Ovary (tissue), 9 donors: ENCODE results near the gene KNOP1. TPM values are rescaled to one million over a fixed set of nuclear protein-coding genes. Genes with fewer than 3 reads are reported as not detected.
"Not testable (repeated sequence)": the region's sequence is repeated elsewhere in the genome, so short reads cannot be mapped to it uniquely, and the experiment has no call there.

Source experiments
- DNase-seq, 5 donors: peaks; one replicate each; pipeline ENCODE4 v3.0.0-alpha.2; 2019 to 2020
- H3K27ac ChIP-seq, 2 donors: fragments of 200-600 bp; one replicate each; pipeline versions ENCODE4 v1.5.1 to v1.8.0; 2019 to 2022
- H3K27me3 ChIP-seq: fragments of 200-600 bp; one replicate; pipeline ENCODE4 v1.8.0; 2022
- H3K36me3 ChIP-seq: fragments of 200-600 bp; sonication (generic); one replicate; pipeline ENCODE4 v1.5.1; 2019
- H3K4me1 ChIP-seq: one replicate; pipeline ENCODE4 v1.8.1; 2013; ENCODE audit warnings: mild to moderate bottlenecking, moderate library complexity; ENCODE audit not compliant: insufficient read depth
- H3K4me3 ChIP-seq: fragments of 200-600 bp; sonication (generic); one replicate; pipeline ENCODE4 v1.5.1; 2017
- H3K9me3 ChIP-seq, 2 donors: fragments of 200-600 bp in 1 of 2; sonication (generic) in 1 of 2; one replicate each; pipeline versions ENCODE4 v1.5.1 to v1.8.1; 2013 to 2019; ENCODE audit warnings: mild to moderate bottlenecking in 1 of 2, moderate library complexity in 1 of 2
- EP300 ChIP-seq: sonication (generic); formaldehyde crosslinking; IDR thresholded peaks from one replicate; pipeline ENCODE4 v1.6.1; 2017; ENCODE audit warnings: antibody characterized with exemption
- POLR2A ChIP-seq: fragments of 450-650 bp; IDR thresholded peaks from one replicate; pipeline ENCODE4 v1.6.1; 2017; ENCODE audit warnings: antibody characterized with exemption, mild to moderate bottlenecking, moderate library complexity
- WGBS, 3 donors: extraction: QIAGEN DNeasy Blood & Tissue Kit in 1 of 3; methylation state at CpG; one replicate each; pipeline versions ENCODE4 v1.1.5 to v1.1.7; 2013 to 2017; 5-methylcytosine and 5-hydroxymethylcytosine counted together
- intact Hi-C, 4 donors: fragments of 100-400 bp; cut with DNase I; formaldehyde crosslinking; loops; one replicate each; pipeline versions ENCODE4 v1.11.0 to v1.15.1; 2022 to 2023
- polyA plus RNA-seq, 2 donors: library from polyadenylated mRNA; stranded (reverse); fragments of 200-250 nt in 1 of 2; fragments of 350-450 nt in 1 of 2; fragmentation: Illumina TruSeq in 1 of 2; extraction: RNeasy Lipid Tissue Mini Kit (QIAGEN cat#74804) in 1 of 2; gene quantifications; one replicate each; pipeline ENCODE4 v1.2.3, GENCODE V29; 2013 to 2014
- total RNA-seq, 7 donors: library from RNA; depleted of rRNA in 2 of 7; stranded (reverse); fragments of >200 nt in 2 of 7; fragmentation: NEBNext Ultra II Directional in 3 of 7; extraction: Animal tissue kit (Norgen Biotek cat#: 25700) in 3 of 7; gene quantifications; one replicate each; pipeline versions ENCODE4 v1.1.0 to v1.2.4, GENCODE V29; 2016 to 2023
- TF ChIP-seq, protein P1 (sequence below), 3 donors: fragments of 450-650 bp in 2 of 3; fragments of 200-600 bp in 1 of 3; IDR thresholded peaks; one replicate each; pipeline versions ENCODE4 v1.5.1 to v1.8.0; 2016 to 2022; ENCODE audit warnings: antibody characterized with exemption in 3 of 3, mild to moderate bottlenecking in 1 of 3
- donor health status: DM: no; HTN: no; CAD: no; lungs with moderate emphysema.
- donor health status: DM: no; HTN: no; CAD: no.
- donor health status: Bipolar disorder and iron deficiency.
- donor health status: DM: yes; HTN: yes; CAD: no.
- donor health status: DM: no; HTN: no; CAD: no.
- donor health status: DM: yes; HTN: yes; CAD: no.

Gene KNOP1
- total and polyA plus RNA-seq, 9 donors, result 6.4 to 29.9 (median 17.0) TPM

DNA sequence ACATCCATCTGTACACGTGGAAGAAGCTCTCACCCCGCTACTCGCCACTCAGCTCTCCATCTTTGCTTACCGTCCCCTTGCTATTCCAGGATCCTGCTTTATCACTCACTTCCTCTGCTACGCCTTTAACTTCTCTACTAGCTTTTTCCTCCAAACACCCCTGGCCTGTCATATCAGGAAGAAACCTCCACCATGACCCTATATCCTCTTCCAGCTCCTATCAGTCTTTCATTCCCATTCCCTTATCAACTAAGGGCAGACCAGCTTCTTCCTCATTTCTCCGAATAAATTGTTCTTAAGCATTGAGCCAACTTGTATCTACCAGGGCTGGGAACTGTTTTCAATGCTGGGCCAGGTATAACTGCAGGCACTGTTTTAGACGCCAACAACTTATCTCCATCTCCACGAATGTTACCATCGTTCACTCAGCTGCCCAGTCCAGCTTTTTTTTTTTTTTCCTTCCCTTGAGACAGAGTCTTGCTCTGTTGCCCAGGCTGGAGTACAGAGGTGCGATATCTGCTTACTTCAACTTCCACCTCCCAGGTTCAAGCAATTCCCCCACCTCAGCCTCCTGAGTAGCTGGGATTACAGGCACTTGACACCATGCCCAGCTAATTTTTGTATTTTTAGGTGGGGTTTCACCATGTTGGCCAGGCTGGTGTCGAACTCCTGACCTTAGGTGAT is 4.4 kb upstream of the KNOP1 start:
- WGBS, 3 donors, result 87 to 90% (median 89%) methylated on average over 11 of the region's 11 CpGs
- H3K27ac ChIP-seq, result no peak overlapping the region

GRCh38 chr16:19718624-19718965 is 568 bp upstream of the KNOP1 start:
- no peaks in the 10 kb centered on the region for H3K27me3 ChIP-seq
- 0 to 1% (median 0%) methylated on average over 21 of the region's 21 CpGs for WGBS, 3 donors
- TF ChIP-seq EP300 (no peak), POLR2A (no peak)
- TF ChIP-seq, protein P1, sequence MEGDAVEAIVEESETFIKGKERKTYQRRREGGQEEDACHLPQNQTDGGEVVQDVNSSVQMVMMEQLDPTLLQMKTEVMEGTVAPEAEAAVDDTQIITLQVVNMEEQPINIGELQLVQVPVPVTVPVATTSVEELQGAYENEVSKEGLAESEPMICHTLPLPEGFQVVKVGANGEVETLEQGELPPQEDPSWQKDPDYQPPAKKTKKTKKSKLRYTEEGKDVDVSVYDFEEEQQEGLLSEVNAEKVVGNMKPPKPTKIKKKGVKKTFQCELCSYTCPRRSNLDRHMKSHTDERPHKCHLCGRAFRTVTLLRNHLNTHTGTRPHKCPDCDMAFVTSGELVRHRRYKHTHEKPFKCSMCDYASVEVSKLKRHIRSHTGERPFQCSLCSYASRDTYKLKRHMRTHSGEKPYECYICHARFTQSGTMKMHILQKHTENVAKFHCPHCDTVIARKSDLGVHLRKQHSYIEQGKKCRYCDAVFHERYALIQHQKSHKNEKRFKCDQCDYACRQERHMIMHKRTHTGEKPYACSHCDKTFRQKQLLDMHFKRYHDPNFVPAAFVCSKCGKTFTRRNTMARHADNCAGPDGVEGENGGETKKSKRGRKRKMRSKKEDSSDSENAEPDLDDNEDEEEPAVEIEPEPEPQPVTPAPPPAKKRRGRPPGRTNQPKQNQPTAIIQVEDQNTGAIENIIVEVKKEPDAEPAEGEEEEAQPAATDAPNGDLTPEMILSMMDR (IDR thresholded peaks at IDR 0.05), result no peak
- H3K9me3 ChIP-seq, result no peaks in the 10 kb centered on the region
- H3K4me3 ChIP-seq, result peak overlapping the region; percentile 67
- H3K27ac ChIP-seq, result no peak overlapping the region
- intact Hi-C loops, result loop anchor here in 1 of 4 donors (5.0 kb wide), 1 partner anchor 164 kb away; the partner anchor contains the start of gene GPRC5B
- DNase-seq, result peak in 1 of 5 donors; percentile 55
- H3K4me1 ChIP-seq, result peaks cover 13% of the 10 kb centered on the region
- no peaks in the 10 kb centered on the region for H3K36me3 ChIP-seq

More for the DNA sequence above, 4.4 kb upstream of the KNOP1 start:
- Histone ChIP-seq H3K4me3 (no peak overlapping the region), H3K27me3 (no peaks in the 10 kb centered on the region), H3K4me1 (peaks cover 2% of the 10 kb centered on the region), H3K9me3 (no peaks in the 10 kb centered on the region), H3K36me3 (no peaks in the 10 kb centered on the region)
- TF ChIP-seq EP300 (no peak), POLR2A (no peak)
- TF ChIP-seq, protein P1 (IDR thresholded peaks at IDR 0.05), result no peak
- intact Hi-C loops, result no loop called here
- DNase-seq, result no peak

- TF ChIP-seq POLR2A, result no peak
- TF ChIP-seq, protein P1 (IDR thresholded peaks at IDR 0.05), result no peak
- no peak for TF ChIP-seq EP300
- Histone ChIP-seq H3K36me3 (no peaks in the 10 kb centered on the region), H3K4me1 (peaks cover 13% of the 10 kb centered on the region), H3K4me3 (peak overlapping the region; percentile 67), H3K9me3 (no peaks in the 10 kb centered on the region), H3K27me3 (no peaks in the 10 kb centered on the region), H3K27ac (peak overlapping the region in 1 of 2 donors; percentile 72)
- WGBS, 3 donors, result 0 to 1% (median 0%) methylated on average over 10 of the region's 10 CpGs
- no peak for DNase-seq
- intact Hi-C loops, result loop anchor here in 1 of 4 donors (5.0 kb wide), 1 partner anchor 165 kb away; the partner anchor contains the start of gene GPRC5B
Observed at GRCh38 chr16:19717314-19717713, 713 bp downstream of the KNOP1 start.

GRCh38 chr16:19716728-19717127 is 1.3 kb downstream of the KNOP1 start:
- H3K4me3 ChIP-seq, result peak overlapping the region; percentile 67
- H3K27ac ChIP-seq, DNase-seq, H3K27me3 ChIP-seq, H3K9me3 ChIP-seq, H3K36me3 ChIP-seq: not testable (repeated sequence)
- WGBS, 3 donors, result 21 to 47% (median 25%) methylated on average over 11 of the region's 11 CpGs
- intact Hi-C loops, result loop anchor here in 1 of 4 donors (5.0 kb wide), 1 partner anchor 166 kb away; the partner anchor contains the start of gene GPRC5B
- peaks cover 13% of the 10 kb centered on the region for H3K4me1 ChIP-seq

GRCh38 chr16:19716183-19716582 is 1.8 kb downstream of the KNOP1 start:
- Histone ChIP-seq H3K36me3 (no peaks in the 10 kb centered on the region), H3K27me3 (no peaks in the 10 kb centered on the region), H3K4me1 (peaks cover 13% of the 10 kb centered on the region), H3K9me3 (no peaks in the 10 kb centered on the region), H3K27ac (no peak overlapping the region), H3K4me3 (no peak overlapping the region)
- WGBS, 3 donors, result 65 to 74% (median 67%) methylated on average over 1 of the region's 1 CpG
- DNase-seq, result no peak
- intact Hi-C loops, result loop anchor here in 1 of 4 donors (5.0 kb wide), 1 partner anchor 166 kb away; the partner anchor contains the start of gene GPRC5B
- TF ChIP-seq, protein P1 (IDR thresholded peaks at IDR 0.05), result no peak
- no peak for TF ChIP-seq POLR2A
- TF ChIP-seq EP300, result no peak
